ENCODE measurements around the gene GPC6.
A peak's percentile ranks its signal among the peaks of the same experiment; 100 is the strongest.

- no peak for TF ChIP-seq MAX (IDR thresholded peaks at IDR 0.05)
- no peak for TF ChIP-seq BCL3 (IDR thresholded peaks at IDR 0.05)
- TF ChIP-seq CTCF (IDR thresholded peaks at IDR 0.05): no peak
- no peak for TF ChIP-seq EHMT2 (IDR thresholded peaks at IDR 0.05; ENCODE audit: low read depth)
- peak; percentile 42 to 61; a peak in 3 of 5 replicates for TF ChIP-seq EP300 (IDR thresholded peaks at IDR 0.05)
- TF ChIP-seq KDM5A (IDR thresholded peaks at IDR 0.05): no peak
- no peak for TF ChIP-seq RFX5 (IDR thresholded peaks at IDR 0.05)
Observed at GRCh38 chr13:93224535-93224934, 2.1 kb upstream of the GPC6 start.

Data from A549 (cell line).